Left kidney (tissue), 2 donors: ENCODE data around the gene TMTC1. TPM values are rescaled to one million over a fixed set of nuclear protein-coding genes. Genes with fewer than 3 reads are reported as not detected.

Experiments used
- DNase-seq: peaks from one replicate; pipeline ENCODE4 v3.0.0-alpha.2; 2013
- polyA plus RNA-seq: library from polyadenylated mRNA; unstranded; fragments of 120-200 nt; gene quantifications from one replicate; pipeline ENCODE4 v1.2.1, GENCODE V29; 2013; ENCODE audit not compliant: insufficient read length

TMTC1 gene
- polyA plus RNA-seq, 1 donor = 26.2 TPM

DNA sequence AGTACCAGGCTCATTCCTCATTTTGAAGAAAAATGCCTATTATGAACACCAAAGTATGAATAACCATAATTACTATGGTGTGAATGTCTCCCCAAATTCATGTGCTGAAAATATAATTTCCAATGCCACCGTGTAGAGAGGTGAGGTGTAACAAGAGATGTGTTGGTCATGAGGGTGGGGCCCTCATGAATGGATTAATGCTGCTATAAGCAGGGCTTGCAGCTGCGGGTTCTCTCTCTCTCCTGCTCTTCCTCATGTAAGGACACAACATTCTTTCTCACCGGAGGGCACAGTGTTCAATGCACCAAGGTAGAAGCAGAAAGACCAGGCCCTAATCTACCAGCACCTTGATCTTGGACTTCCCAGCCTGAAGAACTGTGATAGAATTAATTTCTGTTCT lies 70.0 kb downstream of the TMTC1 start:
- DNase-seq = no peak

DNA sequence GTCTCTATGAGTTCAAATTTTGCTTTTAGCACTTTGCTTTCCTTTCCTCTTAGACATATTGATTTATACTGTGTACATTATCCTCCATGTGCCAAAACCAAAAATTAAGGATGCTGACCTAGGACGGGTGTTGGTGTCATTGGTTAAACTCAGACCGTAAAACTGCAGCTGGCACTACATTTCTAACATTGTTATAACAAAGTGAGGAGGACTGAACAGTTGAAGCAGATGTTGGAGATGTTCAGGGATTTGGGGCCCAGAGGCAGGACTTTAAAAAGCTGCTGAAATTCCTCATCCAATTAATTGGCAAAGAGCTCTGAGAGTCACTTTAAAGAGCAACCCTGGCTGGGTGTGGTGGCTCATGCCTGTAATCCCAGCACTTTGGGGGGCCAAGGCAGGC lies 72.4 kb downstream of the TMTC1 start:
- no peak for DNase-seq

DNA sequence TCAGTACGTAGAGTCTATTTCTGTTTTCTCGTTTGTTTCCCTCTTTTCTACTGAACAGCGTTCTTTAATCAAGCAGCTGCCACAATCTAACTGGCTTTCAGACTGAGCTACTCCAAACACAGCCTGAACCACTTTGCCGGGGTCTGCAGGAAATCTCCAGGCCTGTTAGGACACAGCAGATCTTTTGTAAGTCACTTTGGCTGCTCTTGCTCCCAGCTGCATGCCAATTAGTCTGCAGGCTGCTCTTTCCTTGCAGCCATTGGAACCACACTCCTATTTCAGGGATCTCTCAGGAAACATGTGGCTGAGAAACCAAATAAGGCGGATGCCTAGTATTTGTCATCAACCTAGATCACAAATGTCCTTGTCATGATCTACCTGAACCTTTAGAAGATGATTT lies 73.6 kb downstream of the TMTC1 start:
- DNase-seq = no peak

DNA sequence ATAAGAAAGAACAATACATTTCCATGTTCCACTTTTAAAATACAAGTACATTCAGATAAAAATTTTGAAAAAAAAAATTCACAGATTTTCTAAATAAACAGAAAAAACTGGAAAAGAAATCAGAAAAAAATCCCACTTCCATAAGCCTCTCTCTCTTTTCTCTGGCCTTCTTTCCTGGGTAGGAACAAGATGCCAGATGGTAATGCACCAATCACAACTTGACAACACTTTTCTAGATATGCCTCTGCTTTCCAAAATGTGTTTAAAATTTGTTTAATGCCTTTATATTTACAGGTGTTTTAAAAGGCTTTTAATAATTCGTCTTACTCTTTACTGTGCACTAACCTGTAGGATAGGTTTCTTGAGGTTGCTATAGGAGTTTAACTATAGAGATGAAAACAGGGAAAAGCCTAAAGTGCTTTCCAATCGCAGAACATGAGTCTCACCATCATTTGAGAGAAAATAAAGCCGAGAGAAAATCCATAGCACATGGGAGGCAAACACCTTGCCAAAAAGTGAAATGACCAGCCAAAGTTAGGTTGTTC lies 74.2 kb downstream of the TMTC1 start:
- no peak for DNase-seq

DNA sequence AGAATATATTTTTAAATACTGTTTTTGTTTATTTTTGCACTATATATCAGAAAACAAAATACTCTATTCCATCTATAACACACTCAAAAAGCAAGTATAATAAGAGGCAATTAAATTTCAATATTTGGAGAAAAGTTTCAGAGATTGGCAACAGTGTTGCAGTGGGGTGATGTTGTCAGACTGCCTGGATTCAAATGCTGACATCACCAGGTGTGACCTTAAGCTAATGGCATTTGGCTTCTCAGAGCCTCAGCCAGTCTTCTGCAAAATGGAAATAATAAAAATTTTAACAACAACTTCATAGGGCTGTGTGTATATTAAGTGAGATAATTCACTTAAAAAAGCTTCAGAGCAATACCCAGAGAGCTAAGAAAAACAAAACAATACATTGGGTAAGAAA lies 74.7 kb downstream of the TMTC1 start:
- DNase-seq = no peak

DNA sequence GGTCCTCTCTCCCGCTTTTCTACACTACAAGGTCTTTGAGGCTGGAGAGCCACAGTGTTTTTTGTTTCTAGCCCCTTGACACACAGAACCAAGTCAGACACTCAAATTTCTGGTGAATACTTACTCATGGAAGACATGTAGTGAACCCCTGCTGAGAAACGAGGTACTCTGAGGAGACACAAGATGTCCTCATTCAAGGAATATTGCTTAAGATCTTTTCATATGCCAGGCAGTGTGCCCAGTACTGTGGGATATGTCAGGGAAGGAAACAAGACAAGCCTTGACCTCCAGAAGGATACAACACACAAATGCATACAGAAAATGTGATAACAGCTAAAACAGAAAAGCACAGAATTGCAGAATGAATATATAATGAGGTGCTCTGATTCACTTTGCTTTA lies 75.9 kb downstream of the TMTC1 start:
- DNase-seq = no peak

DNA sequence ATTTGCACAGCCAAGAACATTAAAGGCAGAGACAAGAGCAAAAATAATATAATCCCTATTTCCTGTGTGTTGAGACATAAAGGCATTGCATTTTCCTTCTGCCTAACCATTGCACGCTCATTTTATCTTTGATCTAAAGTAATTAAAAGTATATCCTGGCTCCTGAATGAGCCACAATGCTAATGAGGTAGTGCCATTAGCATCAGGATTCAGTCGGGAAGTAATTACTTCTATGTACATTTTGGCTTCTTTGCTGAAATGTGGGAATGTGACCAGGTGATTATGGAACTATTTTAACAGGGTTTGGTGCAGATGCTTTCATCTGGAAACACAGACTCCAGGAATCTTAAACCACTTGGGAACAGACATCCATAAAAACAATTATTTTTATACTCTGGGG lies 77.4 kb downstream of the TMTC1 start:
- no peak for DNase-seq

DNA sequence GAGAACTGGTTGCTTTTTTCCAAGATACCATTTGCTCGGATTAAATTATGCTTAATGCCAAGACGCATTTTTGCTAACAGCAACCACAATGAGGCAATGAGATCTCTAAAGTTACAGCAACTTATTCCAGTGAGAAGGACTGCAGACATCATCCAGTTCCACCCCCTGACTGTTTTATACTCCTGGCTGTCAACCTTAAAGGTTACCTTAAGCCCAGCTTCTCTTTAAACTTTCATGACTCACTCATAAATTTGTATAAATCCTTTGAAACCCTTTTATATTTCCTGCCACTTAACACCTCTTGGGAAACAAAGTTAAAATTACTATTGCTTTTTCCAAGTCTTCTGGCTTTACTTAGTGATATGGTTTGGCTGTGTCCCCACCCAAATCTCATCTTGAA lies 80.2 kb downstream of the TMTC1 start:
- DNase-seq = no peak

DNA sequence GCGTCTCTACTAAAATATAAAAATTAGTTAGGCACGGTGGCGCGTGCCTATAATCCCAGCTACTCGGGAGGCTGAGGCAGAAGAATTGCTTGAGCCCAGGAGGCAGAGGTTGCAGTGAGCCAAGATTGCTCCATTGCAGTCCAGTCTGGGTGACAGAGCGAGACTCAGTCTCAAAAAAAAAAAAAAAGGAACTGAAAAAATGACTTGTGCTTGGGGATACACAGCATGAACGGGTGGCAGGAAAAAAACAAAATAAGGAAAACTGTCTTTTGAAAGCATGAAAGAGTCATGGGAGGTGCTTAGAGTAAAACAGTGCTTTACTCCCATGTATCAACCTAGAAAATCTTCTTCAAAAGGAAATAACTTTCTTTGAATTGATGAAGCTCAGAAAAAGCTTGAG lies 80.8 kb downstream of the TMTC1 start:
- DNase-seq = no peak

DNA sequence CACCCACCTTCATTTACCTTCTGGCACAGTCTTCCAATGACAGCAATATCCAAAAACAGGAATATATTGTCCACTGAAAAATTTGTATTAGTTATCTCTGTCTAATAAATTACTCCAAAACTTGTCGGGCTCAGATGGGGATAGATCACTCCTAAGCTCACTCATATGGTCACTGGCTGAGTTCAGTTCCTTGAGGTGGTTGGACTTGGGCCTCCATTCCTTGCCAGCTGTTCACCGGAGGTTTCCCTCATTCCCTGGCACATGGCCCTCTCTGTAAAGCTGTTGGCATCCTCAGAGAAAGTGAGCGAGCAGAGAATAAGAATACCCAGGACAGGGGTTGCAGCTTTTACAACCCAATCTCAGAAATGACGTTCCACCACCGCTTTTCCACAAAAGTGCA lies 81.5 kb downstream of the TMTC1 start:
- DNase-seq = no peak

DNA sequence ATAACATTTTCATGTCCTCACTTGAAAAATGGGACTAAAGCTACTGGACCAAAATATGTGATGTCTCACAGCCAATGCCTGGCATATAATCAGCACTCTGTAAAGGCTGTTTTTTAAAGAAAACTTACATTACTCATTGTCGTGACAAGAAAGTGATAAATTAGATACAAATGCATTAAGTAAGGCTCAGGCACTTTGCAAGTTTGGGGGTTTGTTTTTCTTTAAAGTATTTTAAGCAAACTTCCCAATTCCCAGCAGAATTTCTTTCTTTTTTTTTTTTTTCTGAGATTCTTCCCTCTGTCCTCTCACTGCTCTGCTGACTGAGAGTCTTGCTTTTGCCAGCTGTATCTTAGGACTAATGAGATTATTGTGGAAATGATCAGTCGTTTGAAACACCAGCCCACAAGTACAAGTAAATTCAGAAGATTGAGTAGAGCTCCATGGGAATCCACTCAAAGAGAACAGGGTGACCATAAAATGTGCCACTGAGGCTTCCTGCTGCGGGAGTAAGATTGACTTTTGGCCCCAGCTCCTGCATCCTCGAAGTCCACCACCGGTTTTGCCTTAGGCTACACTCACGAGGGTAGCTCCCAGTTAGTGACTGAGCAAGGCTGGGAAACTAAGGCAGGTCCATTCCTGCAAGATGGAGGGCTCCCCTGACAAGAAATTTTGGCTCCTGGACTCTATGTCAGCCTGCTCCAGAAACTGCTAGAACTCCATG lies 82.8 kb downstream of the TMTC1 start:
- no peak for DNase-seq

DNA sequence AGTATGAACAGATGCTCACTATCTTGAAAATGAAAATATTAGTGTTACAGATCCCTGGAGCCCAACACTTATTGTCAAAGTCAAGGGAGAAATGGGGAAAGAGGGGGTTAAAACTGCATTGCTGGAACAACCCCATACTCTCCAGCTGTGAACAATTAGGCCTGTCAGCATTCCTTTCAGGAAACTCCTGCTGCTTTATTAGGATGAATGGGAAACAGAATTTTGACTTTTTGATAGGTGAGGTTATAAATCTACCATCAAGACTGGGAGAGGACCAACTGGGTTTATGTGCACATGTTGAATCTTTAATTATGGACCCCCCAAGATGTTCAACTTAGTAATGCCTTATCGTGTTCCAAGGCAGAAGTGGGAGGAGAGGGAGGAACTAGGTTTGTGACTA lies 85.0 kb downstream of the TMTC1 start:
- peak; percentile 29 for DNase-seq

DNA sequence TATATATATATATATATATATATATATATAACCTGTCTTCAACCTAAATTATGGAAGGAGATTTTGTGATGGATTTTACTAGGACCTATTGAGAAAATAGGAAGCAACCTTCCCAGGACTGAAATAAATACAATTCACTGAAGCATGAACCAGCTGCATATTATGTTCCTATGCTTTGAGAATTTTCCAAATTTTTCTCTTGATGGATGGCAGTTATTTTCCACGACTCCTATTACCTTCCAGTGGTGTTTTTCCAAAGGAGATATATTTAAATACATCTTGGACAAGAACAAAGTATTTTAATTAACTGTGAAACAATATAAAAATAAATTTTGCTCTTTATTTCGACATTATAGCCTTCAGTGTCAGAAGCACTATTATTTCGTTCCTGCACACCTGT lies 87.9 kb downstream of the TMTC1 start:
- DNase-seq = no peak

DNA sequence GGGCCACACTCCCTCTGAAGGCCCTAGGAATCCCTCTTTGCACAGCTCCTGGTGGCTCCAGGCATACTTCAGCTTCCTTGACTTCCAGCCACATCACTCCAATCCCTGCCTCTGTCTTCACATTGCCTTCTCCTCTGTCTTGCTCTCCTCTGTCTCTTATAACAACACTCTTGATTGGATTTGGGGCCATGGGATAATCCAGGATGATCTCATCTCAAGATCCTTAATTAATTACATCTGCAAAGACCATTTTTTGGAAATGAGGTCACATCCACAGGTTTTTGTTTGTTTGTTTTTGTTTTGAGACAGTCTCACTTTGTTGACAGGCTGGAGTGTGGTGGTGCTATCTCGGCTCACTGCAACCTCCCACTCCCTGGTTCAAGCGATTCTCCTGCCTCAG lies 88.7 kb downstream of the TMTC1 start:
- DNase-seq = no peak

DNA sequence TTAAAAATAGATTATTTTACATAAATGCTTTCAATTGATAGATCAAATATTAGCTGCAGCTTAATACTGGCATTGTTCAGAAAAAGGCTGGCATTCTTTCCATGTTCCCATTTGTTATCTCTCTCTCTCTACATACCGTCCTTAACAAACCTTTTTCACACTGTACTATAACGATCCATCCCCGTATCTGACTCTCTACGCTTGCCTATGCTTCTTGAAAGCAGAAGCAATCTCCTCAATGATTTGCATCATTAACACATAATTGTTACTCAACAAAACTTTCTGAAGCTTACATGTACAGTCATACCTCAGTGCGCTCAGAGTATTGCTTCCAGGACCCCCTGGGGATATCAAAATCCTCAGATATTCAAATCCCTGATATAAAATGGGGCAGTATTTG lies 89.7 kb downstream of the TMTC1 start:
- no peak for DNase-seq

DNA sequence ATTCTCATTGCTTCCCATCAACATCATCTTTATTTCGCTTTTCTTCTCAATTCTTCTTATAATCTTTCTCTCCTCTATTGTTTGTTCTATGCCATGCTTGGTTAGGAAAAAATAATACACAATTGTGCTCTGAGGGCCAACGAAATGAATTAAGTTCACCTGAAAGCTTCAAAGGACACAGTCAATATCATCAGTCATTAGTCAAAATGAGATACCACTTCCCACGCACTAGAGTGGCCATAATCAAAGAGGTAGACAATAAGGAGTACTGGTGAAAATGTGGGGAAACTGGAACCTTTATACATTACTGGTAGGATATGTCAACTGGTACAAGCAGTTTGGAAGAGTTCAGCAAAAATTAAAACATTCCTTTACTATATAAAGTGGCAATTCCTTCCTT lies 91.5 kb downstream of the TMTC1 start:
- DNase-seq = no peak

DNA sequence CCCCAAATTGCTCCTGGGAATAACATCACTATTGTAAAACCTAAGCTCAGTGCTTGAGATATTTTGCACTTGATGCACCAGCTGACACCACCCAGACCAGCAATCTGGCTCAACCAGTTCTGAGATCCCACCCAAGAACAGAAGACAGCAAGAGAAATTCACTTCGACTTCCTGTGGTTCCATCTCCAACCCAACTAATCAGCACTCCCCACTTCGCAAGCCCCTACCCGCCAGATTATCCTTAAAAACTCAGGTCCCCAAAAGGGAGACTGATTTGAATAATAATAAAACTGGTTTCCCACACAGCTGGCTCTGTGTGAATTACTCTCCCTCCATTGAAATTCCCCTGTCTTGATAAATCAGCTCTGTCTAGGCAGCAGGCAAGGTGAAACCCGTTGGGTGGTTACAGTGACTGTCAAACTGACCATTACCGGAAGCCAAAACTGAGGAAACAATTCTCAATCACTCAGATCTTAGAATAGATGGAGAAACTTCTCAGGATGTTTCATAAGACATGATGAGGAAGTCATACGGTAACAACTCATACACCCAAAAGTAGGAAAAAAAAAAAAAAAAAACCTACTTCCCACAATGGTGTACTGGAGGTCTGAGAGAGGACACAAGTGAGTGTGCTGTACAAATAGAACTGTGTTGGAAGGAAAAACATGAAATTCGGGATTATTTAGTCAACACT lies 92.4 kb downstream of the TMTC1 start:
- no peak for DNase-seq

DNA sequence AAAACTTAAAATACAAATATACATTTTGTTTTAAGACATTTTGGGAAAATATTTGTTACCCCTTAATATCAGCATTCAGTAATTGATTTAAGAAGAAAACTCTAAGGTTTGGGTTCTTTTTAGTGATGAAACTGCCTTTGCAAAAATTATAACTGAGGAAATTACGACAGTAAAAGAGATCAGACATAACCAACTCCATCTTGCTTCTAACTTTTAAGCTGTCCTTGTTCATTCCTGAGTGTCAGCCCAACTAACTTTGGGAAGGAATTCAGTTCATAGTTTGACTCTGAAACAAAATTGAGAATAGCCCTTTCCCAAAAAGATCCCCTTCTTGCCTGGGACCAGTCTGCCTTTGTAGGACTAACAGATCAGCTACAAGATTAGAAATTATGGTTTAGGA lies 93.0 kb downstream of the TMTC1 start:
- DNase-seq = no peak

DNA sequence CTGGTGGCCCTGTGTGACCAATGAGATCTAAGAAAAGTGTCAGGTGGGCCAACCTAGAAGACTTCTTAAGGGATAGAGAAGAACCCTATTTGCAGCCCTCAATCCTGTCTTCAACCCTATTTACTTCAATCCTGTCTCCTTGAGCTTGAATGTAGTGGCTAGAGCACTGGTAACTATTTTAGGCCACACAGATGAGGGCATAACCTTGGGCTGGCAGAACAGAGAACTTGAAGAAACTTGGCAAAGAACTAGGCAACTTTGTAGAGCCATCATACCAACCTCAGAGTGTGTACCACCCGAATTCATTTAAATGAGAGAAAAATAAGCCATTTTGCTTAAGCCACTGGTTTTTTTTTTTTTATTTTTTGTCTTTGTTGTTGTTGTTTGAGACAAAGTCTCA lies 94.8 kb downstream of the TMTC1 start:
- DNase-seq = no peak

DNA sequence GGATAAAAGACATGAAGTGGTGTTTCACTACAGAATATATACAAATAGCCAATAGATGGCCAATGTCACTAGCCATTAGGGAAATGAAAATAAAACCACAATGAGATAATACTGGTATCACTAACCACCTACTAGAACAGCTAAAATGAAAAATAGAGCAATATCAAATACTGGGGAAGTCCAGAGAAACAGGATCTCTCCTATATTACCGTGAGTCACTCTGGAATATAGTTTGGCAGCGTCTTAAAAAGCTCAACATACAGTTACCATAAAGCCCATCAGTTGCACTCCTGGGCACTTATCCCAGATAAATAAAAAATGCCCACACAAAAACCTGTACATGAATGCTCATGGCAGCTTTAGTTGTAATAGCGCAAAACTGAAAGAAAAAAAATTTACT lies 101.7 kb downstream of the TMTC1 start:
- DNase-seq = no peak

DNA sequence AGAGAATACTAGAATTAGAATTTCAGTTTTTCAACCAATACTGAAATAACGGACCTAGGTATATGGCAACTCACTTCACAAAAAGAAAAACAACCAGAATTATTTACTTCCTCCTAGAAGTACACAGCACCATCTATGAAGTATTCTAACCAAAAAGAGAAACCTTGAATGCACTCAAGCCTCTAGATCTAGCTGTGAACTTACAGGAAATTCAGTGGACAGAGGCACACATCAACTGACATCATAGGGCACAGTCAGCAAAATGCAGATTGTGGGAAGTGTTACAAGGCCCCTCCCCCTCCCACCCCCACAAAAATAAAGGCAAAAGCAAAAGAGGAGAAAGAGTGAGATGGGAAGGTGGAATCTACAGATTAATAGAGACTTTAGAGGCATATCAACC lies 102.4 kb downstream of the TMTC1 start:
- no peak for DNase-seq

DNA sequence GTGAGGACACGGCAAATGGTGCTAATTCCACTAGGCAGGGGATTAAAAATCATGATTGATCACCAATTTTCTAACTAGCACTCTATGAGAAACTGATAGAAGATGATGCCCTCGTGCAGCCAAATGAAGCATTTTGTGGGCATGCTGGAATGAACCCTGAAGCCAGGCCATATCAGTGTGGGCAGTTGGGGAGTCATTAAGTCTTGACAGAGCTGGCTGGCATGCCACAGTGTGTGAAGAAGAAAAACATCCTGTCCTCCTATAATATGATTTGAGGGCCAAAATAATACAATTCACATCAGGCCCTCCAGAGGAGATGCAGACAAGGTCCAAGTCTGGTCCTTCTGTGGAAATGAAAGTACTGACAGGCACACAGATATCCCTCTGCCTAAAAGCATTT lies 107.1 kb downstream of the TMTC1 start:
- DNase-seq = no peak

DNA sequence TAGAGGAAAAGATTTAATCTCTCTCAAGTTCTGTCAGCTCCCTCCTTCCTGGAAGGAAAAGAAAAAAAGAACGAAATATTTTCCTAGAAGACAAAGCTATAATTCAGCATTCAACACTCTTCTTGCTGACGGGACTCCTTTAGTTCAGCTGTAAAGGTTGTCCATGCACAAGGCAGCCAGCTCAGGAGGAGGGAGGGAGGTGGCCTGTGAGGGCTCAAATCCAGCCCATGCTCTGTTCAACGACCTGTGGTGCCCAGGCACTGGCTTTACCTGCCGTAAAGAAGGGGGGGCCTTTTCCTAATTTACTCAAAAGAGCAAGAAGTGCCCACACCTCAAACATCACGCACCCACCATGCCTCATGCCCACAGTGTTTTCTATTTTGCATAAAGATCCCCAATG lies 109.3 kb downstream of the TMTC1 start:
- no peak for DNase-seq

DNA sequence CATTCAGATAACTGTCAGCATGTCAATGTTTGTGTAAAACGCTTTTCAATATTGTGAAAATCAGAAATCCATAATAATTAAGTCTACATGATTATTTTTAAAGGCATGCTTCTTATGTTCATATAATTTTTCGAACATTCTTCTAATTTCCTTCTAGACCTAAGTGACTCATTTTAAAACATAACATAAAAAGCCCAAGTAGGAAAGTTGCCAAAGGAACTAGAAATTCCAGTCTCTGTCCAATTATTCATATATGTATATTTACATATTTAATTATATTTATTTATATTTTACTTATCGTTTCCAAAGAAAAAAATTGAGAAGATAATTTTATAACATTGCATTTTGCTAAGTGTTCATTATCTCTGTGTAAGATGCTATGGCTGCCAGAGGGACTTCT lies 110.4 kb downstream of the TMTC1 start:
- DNase-seq = no peak
